Measurements from ENCODE around the gene GPR68.

DNA sequence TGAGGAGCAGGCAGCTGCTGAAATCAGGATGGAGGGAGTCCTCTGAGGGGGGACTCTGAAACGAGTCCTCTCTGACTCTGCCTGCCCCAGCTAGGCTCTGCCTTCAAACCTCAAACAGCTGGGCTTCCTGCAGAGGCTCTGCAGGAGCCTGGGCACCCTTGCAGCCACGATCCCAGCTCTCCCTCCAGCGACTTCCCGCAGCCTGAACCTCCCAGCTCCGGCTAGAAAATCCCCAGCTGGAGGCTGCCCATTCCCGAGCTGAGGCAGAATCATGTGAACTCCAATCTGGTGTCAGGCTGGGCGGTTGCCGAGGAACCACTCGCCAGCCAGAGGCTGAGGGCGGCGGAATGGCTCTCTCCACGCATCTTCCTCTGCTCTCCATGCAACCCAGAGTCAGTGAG, at the start of gene GPR68:
- TF ChIP-seq, protein P1, sequence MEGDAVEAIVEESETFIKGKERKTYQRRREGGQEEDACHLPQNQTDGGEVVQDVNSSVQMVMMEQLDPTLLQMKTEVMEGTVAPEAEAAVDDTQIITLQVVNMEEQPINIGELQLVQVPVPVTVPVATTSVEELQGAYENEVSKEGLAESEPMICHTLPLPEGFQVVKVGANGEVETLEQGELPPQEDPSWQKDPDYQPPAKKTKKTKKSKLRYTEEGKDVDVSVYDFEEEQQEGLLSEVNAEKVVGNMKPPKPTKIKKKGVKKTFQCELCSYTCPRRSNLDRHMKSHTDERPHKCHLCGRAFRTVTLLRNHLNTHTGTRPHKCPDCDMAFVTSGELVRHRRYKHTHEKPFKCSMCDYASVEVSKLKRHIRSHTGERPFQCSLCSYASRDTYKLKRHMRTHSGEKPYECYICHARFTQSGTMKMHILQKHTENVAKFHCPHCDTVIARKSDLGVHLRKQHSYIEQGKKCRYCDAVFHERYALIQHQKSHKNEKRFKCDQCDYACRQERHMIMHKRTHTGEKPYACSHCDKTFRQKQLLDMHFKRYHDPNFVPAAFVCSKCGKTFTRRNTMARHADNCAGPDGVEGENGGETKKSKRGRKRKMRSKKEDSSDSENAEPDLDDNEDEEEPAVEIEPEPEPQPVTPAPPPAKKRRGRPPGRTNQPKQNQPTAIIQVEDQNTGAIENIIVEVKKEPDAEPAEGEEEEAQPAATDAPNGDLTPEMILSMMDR (IDR thresholded peaks at IDR 0.05), result no peak
- TF ChIP-seq POLR2A (IDR thresholded peaks at IDR 0.05), result no peak
